Measurements from ENCODE around the gene CBR4. TPM values are rescaled to one million over a fixed set of nuclear protein-coding genes. Genes with fewer than 3 reads are reported as not detected.

CBR4 gene
- total RNA-seq, 1 experiment from 2014 or later: 12.6 TPM

DNA sequence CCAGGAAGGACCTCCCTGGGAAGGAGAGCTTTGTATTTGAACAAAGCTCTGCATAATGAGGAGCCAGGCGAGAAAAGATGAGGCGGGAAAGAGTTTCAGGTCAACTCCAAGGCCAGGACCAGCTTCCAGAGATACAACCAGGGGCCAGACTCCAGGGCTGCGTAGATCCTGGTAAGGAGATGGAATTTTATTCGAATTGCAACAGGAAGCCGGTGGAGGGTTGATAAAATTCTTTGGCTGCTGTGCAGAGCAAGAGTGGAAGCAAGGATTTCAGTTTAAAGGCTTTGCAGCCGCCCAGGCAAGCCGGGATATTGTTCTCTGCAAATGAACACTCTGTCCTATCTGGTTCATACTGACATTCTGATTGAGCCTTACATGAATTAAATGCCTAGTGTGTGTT lies 40.2 kb upstream of the CBR4 start:
- intact Hi-C loops (cut with micrococcal nuclease): no loop called here
- H3K79me2 ChIP-seq (ENCODE audit: low read length): no peaks in the 10 kb centered on the region
- H3K36me3 ChIP-seq (ENCODE audit: low read depth, low read length): no peaks in the 10 kb centered on the region
- no peaks in the 10 kb centered on the region for H3K9me2 ChIP-seq (replicated peaks; ENCODE audit: low read length)
- no peaks in the 10 kb centered on the region for H3K9me3 ChIP-seq (ENCODE audit: low read length)
- H4K20me1 ChIP-seq (ENCODE audit: low read length): no peaks in the 10 kb centered on the region
- H3K27ac ChIP-seq (ENCODE audit: low read length): no peak overlapping the region
- TF ChIP-seq EZH2phosphoT487 (IDR thresholded peaks at IDR 0.05; ENCODE audit: borderline replicate concordance, low read length) (no peak), EZH2 (IDR thresholded peaks at IDR 0.05; ENCODE audit: low read length, unreplicated experiment) (no peak), CTCF (conservative IDR thresholded peaks at IDR 0.05; ENCODE audit: low read depth, low read length) (no peak)
- POLR2A ChIA-PET (ENCODE audit: unreplicated experiment): no interaction called here
- H3K4me2 ChIP-seq (ENCODE audit: low read length): no peak overlapping the region
- no peak overlapping the region for H3K4me3 ChIP-seq (ENCODE audit: low read length)
- DNase-seq (no peak), ATAC-seq (no peak)
- no peak overlapping the region for H2AFZ ChIP-seq (ENCODE audit: low read length)
- BruUV-seq (replicated peaks): no TSS peak
- H3K9ac ChIP-seq (ENCODE audit: low read length): no peak overlapping the region
- no peaks in the 10 kb centered on the region for H3F3A ChIP-seq (ENCODE audit: low read length, unreplicated experiment)
- H3K27me3 ChIP-seq (ENCODE audit: low read length): no peaks in the 10 kb centered on the region
- H3K4me1 ChIP-seq (ENCODE audit: insufficient read depth, low read length): no peaks in the 10 kb centered on the region
- CTCF ChIA-PET: no interaction called here

GRCh38 chr4:169048868-169049414 lies 38.9 kb upstream of the CBR4 start:
- no peak for ATAC-seq
- no TSS peak for BruUV-seq (replicated peaks)
- POLR2A ChIA-PET (ENCODE audit: unreplicated experiment): no interaction called here
- intact Hi-C loops (cut with micrococcal nuclease): no loop called here
- H3K27me3 ChIP-seq (ENCODE audit: low read length): no peaks in the 10 kb centered on the region
- no peaks in the 10 kb centered on the region for H4K20me1 ChIP-seq (ENCODE audit: low read length)
- no peaks in the 10 kb centered on the region for H3K9me2 ChIP-seq (replicated peaks; ENCODE audit: low read length)
- no peaks in the 10 kb centered on the region for H3F3A ChIP-seq (ENCODE audit: low read length, unreplicated experiment)
- no peak overlapping the region for H3K4me2 ChIP-seq (ENCODE audit: low read length)
- CTCF ChIA-PET: no interaction called here
- no peaks in the 10 kb centered on the region for H3K36me3 ChIP-seq (ENCODE audit: low read depth, low read length)
- H2AFZ ChIP-seq (ENCODE audit: low read length): no peak overlapping the region
- no peak overlapping the region for H3K4me3 ChIP-seq (ENCODE audit: low read length)
- TF ChIP-seq EZH2phosphoT487 (IDR thresholded peaks at IDR 0.05; ENCODE audit: borderline replicate concordance, low read length): no peak
- TF ChIP-seq CTCF (conservative IDR thresholded peaks at IDR 0.05; ENCODE audit: low read depth, low read length): no peak
- H3K79me2 ChIP-seq (ENCODE audit: low read length): no peaks in the 10 kb centered on the region
- H3K9me3 ChIP-seq (ENCODE audit: low read length): no peaks in the 10 kb centered on the region
- H3K4me1 ChIP-seq (ENCODE audit: insufficient read depth, low read length): no peaks in the 10 kb centered on the region
- no peak overlapping the region for H3K9ac ChIP-seq (ENCODE audit: low read length)
- no peak overlapping the region for H3K27ac ChIP-seq (ENCODE audit: low read length)
- no peak for DNase-seq

GRCh38 chr4:169047956-169048355 lies 37.9 kb upstream of the CBR4 start:
- no peak overlapping the region for H2AFZ ChIP-seq (ENCODE audit: low read length)
- no peak overlapping the region for H3K4me2 ChIP-seq (ENCODE audit: low read length)
- no peak for DNase-seq
- no peaks in the 10 kb centered on the region for H3K4me1 ChIP-seq (ENCODE audit: insufficient read depth, low read length)
- H3K9me3 ChIP-seq (ENCODE audit: low read length): no peaks in the 10 kb centered on the region
- no peaks in the 10 kb centered on the region for H3F3A ChIP-seq (ENCODE audit: low read length, unreplicated experiment)
- CTCF ChIA-PET: no interaction called here
- H3K27me3 ChIP-seq (ENCODE audit: low read length): no peaks in the 10 kb centered on the region
- intact Hi-C loops (cut with micrococcal nuclease): no loop called here
- BruUV-seq (replicated peaks): no TSS peak
- no peak overlapping the region for H3K27ac ChIP-seq (ENCODE audit: low read length)
- no peak overlapping the region for H3K4me3 ChIP-seq (ENCODE audit: low read length)
- TF ChIP-seq EZH2 (IDR thresholded peaks at IDR 0.05; ENCODE audit: low read length, unreplicated experiment): no peak
- no peak for TF ChIP-seq EZH2phosphoT487 (IDR thresholded peaks at IDR 0.05; ENCODE audit: borderline replicate concordance, low read length)
- no peak for TF ChIP-seq CTCF (conservative IDR thresholded peaks at IDR 0.05; ENCODE audit: low read depth, low read length)
- H3K9me2 ChIP-seq (replicated peaks; ENCODE audit: low read length): no peaks in the 10 kb centered on the region
- no peaks in the 10 kb centered on the region for H3K36me3 ChIP-seq (ENCODE audit: low read depth, low read length)
- POLR2A ChIA-PET (ENCODE audit: unreplicated experiment): interaction anchor here (0.6 kb wide), 1 partner anchor 77 kb away, joined by 3 read pairs; no protein-coding TSS in a partner anchor
- no peaks in the 10 kb centered on the region for H3K79me2 ChIP-seq (ENCODE audit: low read length)
- no peak for ATAC-seq
- H4K20me1 ChIP-seq (ENCODE audit: low read length): no peaks in the 10 kb centered on the region
- no peak overlapping the region for H3K9ac ChIP-seq (ENCODE audit: low read length)

Measured in PC-3 (cell line).